H9 (cell line): ENCODE data around the gene ZFAND3. TPM values are rescaled to one million over a fixed set of nuclear protein-coding genes. Genes with fewer than 3 reads are reported as not detected.

Experiments
- DNase-seq: peaks from one replicate; pipeline ENCODE4 v3.0.0-alpha.2; 2017
- H2AFZ ChIP-seq: one replicate; pipeline ENCODE4 v1.6.1; 2013; ENCODE audit warnings: mild to moderate bottlenecking, low read length, control low read depth, moderate library complexity
- H2AK5ac ChIP-seq: 2 replicates; pipeline ENCODE4 v1.6.1; 2013; ENCODE audit warnings: low read length, control low read depth, mixed read lengths; ENCODE audit not compliant: insufficient read length
- H2BK120ac ChIP-seq: one replicate; pipeline ENCODE4 v1.6.1; 2013; ENCODE audit warnings: low read depth, mild to moderate bottlenecking, low read length, control low read depth, inconsistent platforms; ENCODE audit not compliant: poor library complexity, severe bottlenecking
- H2BK12ac ChIP-seq: 2 replicates; pipeline ENCODE4 v1.6.1; 2013; ENCODE audit warnings: low read length, control low read depth, mixed read lengths, low read depth; ENCODE audit not compliant: insufficient read length
- H2BK15ac ChIP-seq: 2 replicates; pipeline ENCODE4 v1.6.1; 2013; ENCODE audit warnings: low read depth, low read length, control low read depth
- H2BK20ac ChIP-seq: one replicate; pipeline ENCODE4 v1.6.1; 2013; ENCODE audit warnings: low read depth, mild to moderate bottlenecking, low read length, control low read depth, inconsistent platforms; ENCODE audit not compliant: poor library complexity, severe bottlenecking
- H2BK5ac ChIP-seq: 2 replicates; pipeline ENCODE4 v1.6.1; 2013; ENCODE audit warnings: low read length, control low read depth, mixed read lengths; ENCODE audit not compliant: insufficient read length
- H3K14ac ChIP-seq: 2 replicates; pipeline ENCODE4 v1.6.1; 2013; ENCODE audit warnings: low read length, control low read depth; ENCODE audit not compliant: insufficient read depth
- H3K18ac ChIP-seq: 2 replicates; pipeline ENCODE4 v1.6.1; 2013; ENCODE audit warnings: low read depth, mild to moderate bottlenecking, mixed read lengths, low read length, control low read depth; ENCODE audit not compliant: insufficient read length
- H3K23ac ChIP-seq: 2 replicates; pipeline ENCODE4 v1.6.1; 2013; ENCODE audit warnings: low read length, control low read depth, mixed read lengths, low read depth; ENCODE audit not compliant: insufficient read length
- H3K23me2 ChIP-seq: 2 replicates; pipeline ENCODE4 v1.6.1; 2013; ENCODE audit warnings: low read depth, mild to moderate bottlenecking, mixed read lengths, low read length, control low read depth; ENCODE audit not compliant: insufficient read length, poor library complexity, severe bottlenecking
- H3K27ac ChIP-seq: 2 replicates; pipeline ENCODE4 v1.5.1; 2013; ENCODE audit warnings: low read length, control low read depth, mixed read lengths, low read depth; ENCODE audit not compliant: insufficient read length
- H3K27me3 ChIP-seq: 2 replicates; pipeline ENCODE4 v1.6.1; 2013; ENCODE audit warnings: low read length, control low read depth, inconsistent platforms; ENCODE audit not compliant: insufficient read depth
- H3K4ac ChIP-seq: 2 replicates; pipeline ENCODE4 v1.6.1; 2013; ENCODE audit warnings: low read depth, mild to moderate bottlenecking, control low read depth, inconsistent platforms, low read length, moderate library complexity
- H3K4me1 ChIP-seq: 2 replicates; pipeline ENCODE4 v1.6.1; 2013; ENCODE audit warnings: low read length, control low read depth, inconsistent platforms; ENCODE audit not compliant: insufficient read depth
- H3K4me2 ChIP-seq: 2 replicates; pipeline ENCODE4 v1.6.1; 2013; ENCODE audit warnings: low read length, control low read depth, mixed read lengths; ENCODE audit not compliant: insufficient read length, insufficient read depth
- H3K56ac ChIP-seq: 2 replicates; pipeline ENCODE4 v1.6.1; 2013; ENCODE audit warnings: low read depth, mild to moderate bottlenecking, mixed read lengths, low read length, control low read depth; ENCODE audit not compliant: insufficient read length
- H3K79me1 ChIP-seq: 2 replicates; pipeline ENCODE4 v1.6.1; 2013; ENCODE audit warnings: low read depth, mild to moderate bottlenecking, moderate library complexity, low read length, control low read depth, inconsistent platforms; ENCODE audit not compliant: insufficient read depth, poor library complexity, severe bottlenecking
- H3K79me2 ChIP-seq: 2 replicates; pipeline ENCODE4 v1.6.1; 2013; ENCODE audit warnings: low read length, control low read depth, inconsistent platforms; ENCODE audit not compliant: insufficient read depth
- H3K9ac ChIP-seq: 2 replicates; pipeline ENCODE4 v1.6.1; 2013; ENCODE audit warnings: low read length, control low read depth, mixed read lengths; ENCODE audit not compliant: insufficient read length; ENCODE audit errors: extremely low read depth
- H3K9me3 ChIP-seq: one replicate; pipeline ENCODE4 v1.6.1; 2013; ENCODE audit warnings: low read depth, low read length, inconsistent platforms; ENCODE audit not compliant: control insufficient read depth
- H3T11ph ChIP-seq: one replicate; pipeline ENCODE4 v1.6.1; 2013; ENCODE audit warnings: mild to moderate bottlenecking, low read length, control low read depth, inconsistent platforms
- H4K20me1 ChIP-seq: one replicate; pipeline ENCODE4 v1.6.1; 2013; ENCODE audit not compliant: control insufficient read depth, insufficient read length, insufficient read depth
- H4K5ac ChIP-seq: 2 replicates; pipeline ENCODE4 v1.6.1; 2013; ENCODE audit warnings: low read depth, mild to moderate bottlenecking, mixed read lengths, low read length, control low read depth; ENCODE audit not compliant: insufficient read length
- H4K8ac ChIP-seq: replicated peaks from 2 replicates; pipeline ENCODE4 v1.6.1; 2013; ENCODE audit warnings: low read length, control low read depth, mixed read lengths, low read depth; ENCODE audit not compliant: insufficient read length
- H4K91ac ChIP-seq: 2 replicates; pipeline ENCODE4 v1.6.1; 2013; ENCODE audit warnings: low read depth, mild to moderate bottlenecking, moderate library complexity, mixed read lengths, low read length, control low read depth; ENCODE audit not compliant: insufficient read length
- H3K27ac Mint-ChIP-seq, 3 experiments: 2 replicates in 2 of 3; 3 replicates in 1 of 3; pipeline ENCODE4 v1.8.0; 2020 to 2021; ENCODE audit warnings: mixed read lengths in 3 of 3, mild to moderate bottlenecking in 1 of 3, moderate library complexity in 1 of 3
- H3K27me3 Mint-ChIP-seq: 2 replicates; pipeline ENCODE4 v1.8.0; 2021; ENCODE audit warnings: low read depth, mild to moderate bottlenecking, moderate library complexity, mixed read lengths
- H3K36me3 Mint-ChIP-seq, 3 experiments: 2 replicates in 2 of 3; 3 replicates in 1 of 3; pipeline ENCODE4 v1.8.0; 2020 to 2021; ENCODE audit warnings: low read depth in 3 of 3, mixed read lengths in 3 of 3; ENCODE audit not compliant: insufficient read depth in 1 of 3
- H3K4me1 Mint-ChIP-seq, 2 experiments: 2 replicates each; pipeline ENCODE4 v1.8.0; 2020; ENCODE audit warnings: mixed read lengths in 2 of 2
- H3K4me3 Mint-ChIP-seq, 2 experiments: 2 replicates in 1 of 2; 3 replicates in 1 of 2; pipeline ENCODE4 v1.8.0; 2020 to 2021; ENCODE audit warnings: mild to moderate bottlenecking in 2 of 2, mixed read lengths in 2 of 2, moderate library complexity in 1 of 2
- H3K9me3 Mint-ChIP-seq, 2 experiments: 2 replicates in 1 of 2; 3 replicates in 1 of 2; pipeline ENCODE4 v1.8.0; 2020; ENCODE audit warnings: mild to moderate bottlenecking in 2 of 2, mixed read lengths in 2 of 2, moderate library complexity in 1 of 2
- WGBS: extraction: QIAGEN DNeasy Blood & Tissue Kit; methylation state at CpG from one replicate; pipeline ENCODE4 v1.1.7; 2013; ENCODE audit warnings: missing lambda C conversion rate, low lambda C conversion rate, mixed read lengths; ENCODE audit not compliant: insufficient read length; ENCODE audit errors: extremely low coverage; 5-methylcytosine and 5-hydroxymethylcytosine counted together
- total RNA-seq: library from RNA; stranded (reverse); gene quantifications from 2 replicates; pipeline ENCODE4 v1.2.1, GENCODE V29; 2021
- TF ChIP-seq, protein P1 (sequence below): fragments of 200-600 bp; sonication (generic); conservative IDR thresholded peaks from 3 replicates; pipeline ENCODE4 v1.8.0; 2021; ENCODE audit warnings: antibody characterized with exemption, mild to moderate bottlenecking

Gene ZFAND3
- total RNA-seq, 1 experiment from 2014 or later, result 57.7 TPM

DNA sequence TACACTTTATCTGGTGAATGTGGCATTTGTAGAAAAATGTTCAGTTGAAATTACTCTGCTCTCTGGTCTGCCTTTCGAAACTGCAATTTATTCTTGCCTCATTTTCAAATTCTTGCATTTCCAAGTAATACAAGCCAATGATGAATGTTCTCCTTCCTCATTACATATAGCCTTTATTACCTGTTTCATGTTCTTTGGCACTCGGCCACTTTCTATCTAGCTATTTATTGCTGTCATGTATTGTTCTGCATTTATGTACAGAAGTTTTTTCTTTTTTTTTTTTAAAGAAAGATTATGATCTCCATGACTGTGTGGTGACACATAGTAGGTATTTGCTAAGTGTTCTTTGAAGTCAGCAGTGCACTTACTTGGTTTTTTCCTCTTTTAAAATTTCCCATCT is 261.4 kb downstream of the ZFAND3 start:
- H3T11ph ChIP-seq, result no peak overlapping the region
- H4K20me1 ChIP-seq, result no peaks in the 10 kb centered on the region

More for the DNA sequence above, 261.4 kb downstream of the ZFAND3 start:
- Histone ChIP-seq H3K79me1 (no peaks in the 10 kb centered on the region), H3K23ac (no peak overlapping the region), H2BK5ac (no peak overlapping the region), H2BK15ac (no peak overlapping the region), H2BK120ac (no peak overlapping the region), H3K4ac (no peak overlapping the region), H4K5ac (no peak overlapping the region), H3K18ac (no peak overlapping the region), H2BK12ac (no peak overlapping the region), H3K27me3 (no peaks in the 10 kb centered on the region), H2AK5ac (no peak overlapping the region), H3K4me2 (no peak overlapping the region), H3K27ac (no peak overlapping the region), H2BK20ac (no peak overlapping the region), H3K4me1 (no peaks in the 10 kb centered on the region), H3K79me2 (no peaks in the 10 kb centered on the region), H3K9me3 (no peaks in the 10 kb centered on the region), H4K8ac (no peak overlapping the region), H4K91ac (no peak overlapping the region), H3K14ac (no peak overlapping the region), H3K56ac (no peak overlapping the region), H3K9ac (no peak overlapping the region), H3K23me2 (no peaks in the 10 kb centered on the region), H2AFZ (no peak overlapping the region)
- no peak for DNase-seq
- H3K27me3 Mint-ChIP-seq, result no peaks in the 10 kb centered on the region
- H3K9me3 Mint-ChIP-seq, result no peaks in the 10 kb centered on the region
- WGBS, result no CpG with 5 or more reads among the region's 2 CpGs
- H3K27ac Mint-ChIP-seq, result no peak overlapping the region; a peak in 1 of 7 replicates
- H3K4me3 Mint-ChIP-seq, result no peak overlapping the region
- peaks cover 18 to 26% of the 10 kb centered on the region in 2 experiments for H3K4me1 Mint-ChIP-seq
- no peaks in the 10 kb centered on the region for H3K36me3 Mint-ChIP-seq
- TF ChIP-seq, protein P1, sequence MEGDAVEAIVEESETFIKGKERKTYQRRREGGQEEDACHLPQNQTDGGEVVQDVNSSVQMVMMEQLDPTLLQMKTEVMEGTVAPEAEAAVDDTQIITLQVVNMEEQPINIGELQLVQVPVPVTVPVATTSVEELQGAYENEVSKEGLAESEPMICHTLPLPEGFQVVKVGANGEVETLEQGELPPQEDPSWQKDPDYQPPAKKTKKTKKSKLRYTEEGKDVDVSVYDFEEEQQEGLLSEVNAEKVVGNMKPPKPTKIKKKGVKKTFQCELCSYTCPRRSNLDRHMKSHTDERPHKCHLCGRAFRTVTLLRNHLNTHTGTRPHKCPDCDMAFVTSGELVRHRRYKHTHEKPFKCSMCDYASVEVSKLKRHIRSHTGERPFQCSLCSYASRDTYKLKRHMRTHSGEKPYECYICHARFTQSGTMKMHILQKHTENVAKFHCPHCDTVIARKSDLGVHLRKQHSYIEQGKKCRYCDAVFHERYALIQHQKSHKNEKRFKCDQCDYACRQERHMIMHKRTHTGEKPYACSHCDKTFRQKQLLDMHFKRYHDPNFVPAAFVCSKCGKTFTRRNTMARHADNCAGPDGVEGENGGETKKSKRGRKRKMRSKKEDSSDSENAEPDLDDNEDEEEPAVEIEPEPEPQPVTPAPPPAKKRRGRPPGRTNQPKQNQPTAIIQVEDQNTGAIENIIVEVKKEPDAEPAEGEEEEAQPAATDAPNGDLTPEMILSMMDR, result no peak
